ENCODE data around the gene FBXO27.
"Not testable (repeated sequence)": the region's sequence is repeated elsewhere in the genome, so short reads cannot be mapped to it uniquely, and the experiment has no call there.

FBXO27 gene

GRCh38 chr19:39037194-39037593, 4.8 kb upstream of the FBXO27 start:
- no peak for DNase-seq

GRCh38 chr19:39036581-39036980, 4.2 kb upstream of the FBXO27 start:
- DNase-seq = no peak

- DNase-seq = peak; percentile 84
Measured at GRCh38 chr19:39031368-39032062, 834 bp downstream of the FBXO27 start.

GRCh38 chr19:39030854-39031367, 1.4 kb downstream of the FBXO27 start:
- no peak for DNase-seq

- DNase-seq = no peak
Measured at GRCh38 chr19:39024875-39025641, 7.3 kb downstream of the FBXO27 start.

- no peak for DNase-seq
Measured at GRCh38 chr19:39021063-39021462, 11.3 kb downstream of the FBXO27 start.

GRCh38 chr19:39017646-39018045, 14.7 kb downstream of the FBXO27 start:
- no peak for DNase-seq

GRCh38 chr19:39017026-39017425, 15.3 kb downstream of the FBXO27 start:
- DNase-seq = no peak

- DNase-seq = no peak
Measured at GRCh38 chr19:39014037-39014436, 18.3 kb downstream of the FBXO27 start.

- DNase-seq = no peak
Measured at GRCh38 chr19:39009001-39009400, 23.3 kb downstream of the FBXO27 start.

GRCh38 chr19:39008137-39008536, 24.2 kb downstream of the FBXO27 start:
- DNase-seq = no peak

- DNase-seq = no peak
Measured at GRCh38 chr19:39007096-39007495, 25.3 kb downstream of the FBXO27 start.

GRCh38 chr19:39004403-39004802, 27.9 kb downstream of the FBXO27 start:
- no peak for DNase-seq

GRCh38 chr19:39003796-39004195, 28.6 kb downstream of the FBXO27 start:
- no peak for DNase-seq

GRCh38 chr19:39003188-39003587, 29.2 kb downstream of the FBXO27 start:
- DNase-seq = no peak

- no peak for DNase-seq
Measured at GRCh38 chr19:39001041-39001440, 31.3 kb downstream of the FBXO27 start.

- DNase-seq = not testable (repeated sequence)
Measured at GRCh38 chr19:38997576-38997975, 34.8 kb downstream of the FBXO27 start.

- no peak for DNase-seq
Measured at GRCh38 chr19:38993271-38993670, 39.1 kb downstream of the FBXO27 start.

- DNase-seq = no peak
Measured at GRCh38 chr19:38990949-38991697, 41.2 kb downstream of the FBXO27 start.

GRCh38 chr19:38989614-38990013, 42.7 kb downstream of the FBXO27 start:
- DNase-seq = not testable (repeated sequence)

GRCh38 chr19:38989066-38989605, 43.2 kb downstream of the FBXO27 start:
- no peak for DNase-seq

GRCh38 chr19:38988627-38989026, 43.7 kb downstream of the FBXO27 start:
- DNase-seq = not testable (repeated sequence)

GRCh38 chr19:38987745-38988144, 44.6 kb downstream of the FBXO27 start:
- not testable (repeated sequence) for DNase-seq

Data from stimulated activated CD4-positive, alpha-beta T cell treated with anti-CD3 and anti-CD28 coated beads, Interleukin-4, amount 100 ng/mL, for 24 hours (primary cell).